Type B pancreatic cell (in vitro differentiated cells): ENCODE data around the gene IFIT2. TPM values are rescaled to one million over a fixed set of nuclear protein-coding genes. Genes with fewer than 3 reads are reported as not detected.
"Not testable (repeated sequence)": the region's sequence is repeated elsewhere in the genome, so short reads cannot be mapped to it uniquely, and the experiment has no call there.

Experiments used
- DNase-seq: peaks from one replicate; pipeline ENCODE4 v3.0.0; 2021; ENCODE audit warnings: mixed read lengths; ENCODE audit not compliant: unreplicated experiment; ENCODE audit errors: extremely low spot score
- H3K27ac Mint-ChIP-seq: 2 replicates; pipeline ENCODE4 v1.8.0; 2021; ENCODE audit warnings: mild to moderate bottlenecking, mixed read lengths
- H3K27me3 Mint-ChIP-seq: 2 replicates; pipeline ENCODE4 v1.8.0; 2021; ENCODE audit warnings: mixed read lengths
- H3K36me3 Mint-ChIP-seq: 2 replicates; pipeline ENCODE4 v1.8.0; 2021; ENCODE audit warnings: mixed read lengths
- H3K4me1 Mint-ChIP-seq: one replicate; pipeline ENCODE4 v1.8.0; 2021; ENCODE audit warnings: mixed read lengths; ENCODE audit not compliant: unreplicated experiment
- H3K4me3 Mint-ChIP-seq: 2 replicates; pipeline ENCODE4 v1.8.0; 2021; ENCODE audit warnings: mild to moderate bottlenecking, mixed read lengths
- H3K9me3 Mint-ChIP-seq: 2 replicates; pipeline ENCODE4 v1.8.0; 2021; ENCODE audit warnings: mixed read lengths
- long read RNA-seq: library from polyadenylated mRNA; unstranded; transcript quantifications from one replicate; pipeline ENCODE4 v2.0.0, GENCODE V29; 2020
- total RNA-seq: library from RNA; stranded (reverse); gene quantifications from 2 replicates; pipeline ENCODE4 v1.2.1, GENCODE V29; 2021; ENCODE audit warnings: low replicate concordance
- TF ChIP-seq, protein P1 (sequence below): fragments of 200-600 bp; sonication (generic); conservative IDR thresholded peaks from 2 replicates; pipeline ENCODE4 v1.5.0; 2021; ENCODE audit warnings: antibody characterized with exemption, mild to moderate bottlenecking

IFIT2 gene, protein sequence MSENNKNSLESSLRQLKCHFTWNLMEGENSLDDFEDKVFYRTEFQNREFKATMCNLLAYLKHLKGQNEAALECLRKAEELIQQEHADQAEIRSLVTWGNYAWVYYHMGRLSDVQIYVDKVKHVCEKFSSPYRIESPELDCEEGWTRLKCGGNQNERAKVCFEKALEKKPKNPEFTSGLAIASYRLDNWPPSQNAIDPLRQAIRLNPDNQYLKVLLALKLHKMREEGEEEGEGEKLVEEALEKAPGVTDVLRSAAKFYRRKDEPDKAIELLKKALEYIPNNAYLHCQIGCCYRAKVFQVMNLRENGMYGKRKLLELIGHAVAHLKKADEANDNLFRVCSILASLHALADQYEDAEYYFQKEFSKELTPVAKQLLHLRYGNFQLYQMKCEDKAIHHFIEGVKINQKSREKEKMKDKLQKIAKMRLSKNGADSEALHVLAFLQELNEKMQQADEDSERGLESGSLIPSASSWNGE
- total RNA-seq: 1.3 and 1.4 TPM in 2 replicates
- long read RNA-seq, transcript IFIT2-201 (2 exons, 3,489 nt): major isoform, 8 of 8 reads
- long read RNA-seq, partial matches to known transcripts: 0 of 8 reads
- long read RNA-seq, other reads (novel, unspliced or antisense): 0 of 8 reads

DNA sequence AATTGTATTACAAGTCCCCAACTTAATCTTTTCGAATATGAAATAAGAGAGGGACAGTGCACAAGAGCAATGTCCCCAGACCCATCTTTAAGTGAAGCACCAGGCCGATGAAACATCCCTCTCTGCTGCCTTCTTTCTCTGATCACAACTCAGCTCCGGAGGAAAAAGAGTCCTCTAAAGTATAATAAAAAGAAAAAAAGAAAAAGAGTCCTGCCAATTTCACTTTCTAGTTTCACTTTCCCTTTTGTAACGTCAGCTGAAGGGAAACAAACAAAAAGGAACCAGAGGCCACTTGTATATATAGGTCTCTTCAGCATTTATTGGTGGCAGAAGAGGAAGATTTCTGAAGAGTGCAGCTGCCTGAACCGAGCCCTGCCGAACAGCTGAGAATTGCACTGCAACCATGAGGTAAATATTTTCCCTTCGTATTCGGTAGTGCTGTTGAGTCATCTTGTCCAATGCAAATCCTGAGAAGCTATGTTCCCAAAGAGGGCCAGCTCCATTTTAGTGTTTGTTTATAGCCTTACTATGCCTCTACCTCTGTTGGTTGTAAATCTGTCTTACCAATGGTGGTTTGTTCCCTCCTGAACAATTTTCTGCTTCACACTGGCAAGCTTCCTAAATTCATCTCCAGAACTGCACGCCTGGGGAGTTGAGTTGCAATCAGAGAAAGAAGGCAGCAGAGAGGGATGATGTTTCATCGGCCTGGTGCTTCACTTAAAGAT, at the start of gene IFIT2:
Gene IFIT2, plus strand, starts transcription at position 326 of the 725 bp plus-strand sequence. Its CDS starts 78 bp downstream, at position 404.
- Mint-ChIP-seq H3K4me1 (peaks cover 10% of the 10 kb centered on the region), H3K27me3 (no peaks in the 10 kb centered on the region), H3K9me3 (peaks cover 13% of the 10 kb centered on the region), H3K27ac (peak within 1 kb of the TSS; percentile 75), H3K4me3 (peak within 1 kb of the TSS; percentile 79), H3K36me3 (peaks cover 3% of the 10 kb centered on the region)
- TF ChIP-seq, protein P1, sequence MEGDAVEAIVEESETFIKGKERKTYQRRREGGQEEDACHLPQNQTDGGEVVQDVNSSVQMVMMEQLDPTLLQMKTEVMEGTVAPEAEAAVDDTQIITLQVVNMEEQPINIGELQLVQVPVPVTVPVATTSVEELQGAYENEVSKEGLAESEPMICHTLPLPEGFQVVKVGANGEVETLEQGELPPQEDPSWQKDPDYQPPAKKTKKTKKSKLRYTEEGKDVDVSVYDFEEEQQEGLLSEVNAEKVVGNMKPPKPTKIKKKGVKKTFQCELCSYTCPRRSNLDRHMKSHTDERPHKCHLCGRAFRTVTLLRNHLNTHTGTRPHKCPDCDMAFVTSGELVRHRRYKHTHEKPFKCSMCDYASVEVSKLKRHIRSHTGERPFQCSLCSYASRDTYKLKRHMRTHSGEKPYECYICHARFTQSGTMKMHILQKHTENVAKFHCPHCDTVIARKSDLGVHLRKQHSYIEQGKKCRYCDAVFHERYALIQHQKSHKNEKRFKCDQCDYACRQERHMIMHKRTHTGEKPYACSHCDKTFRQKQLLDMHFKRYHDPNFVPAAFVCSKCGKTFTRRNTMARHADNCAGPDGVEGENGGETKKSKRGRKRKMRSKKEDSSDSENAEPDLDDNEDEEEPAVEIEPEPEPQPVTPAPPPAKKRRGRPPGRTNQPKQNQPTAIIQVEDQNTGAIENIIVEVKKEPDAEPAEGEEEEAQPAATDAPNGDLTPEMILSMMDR: no peak
- DNase-seq: no peak

DNA sequence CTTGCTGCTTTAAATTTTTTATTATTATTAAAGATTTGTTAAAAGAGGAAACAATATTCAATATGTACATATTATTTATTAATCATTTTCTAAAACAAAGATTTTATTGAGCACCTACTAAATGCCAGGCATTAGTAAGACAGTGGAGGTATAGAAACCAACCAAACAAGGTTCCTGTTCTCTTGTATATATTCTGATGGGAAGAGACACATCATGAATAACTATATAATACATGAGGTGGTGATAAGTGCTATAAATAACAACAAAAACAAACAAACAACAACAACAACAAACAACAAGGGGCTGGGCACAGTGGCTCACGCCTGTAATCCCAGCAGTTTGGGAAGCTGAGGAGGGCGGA, 49.6 kb upstream of the IFIT2 start:
- H3K27ac Mint-ChIP-seq: no peak overlapping the region
- no peak for DNase-seq
- TF ChIP-seq, protein P1: no peak
- no peaks in the 10 kb centered on the region for H3K27me3 Mint-ChIP-seq
- H3K9me3 Mint-ChIP-seq: peaks cover 5% of the 10 kb centered on the region
- no peaks in the 10 kb centered on the region for H3K36me3 Mint-ChIP-seq
- peaks cover 5% of the 10 kb centered on the region for H3K4me1 Mint-ChIP-seq
- no peak overlapping the region for H3K4me3 Mint-ChIP-seq

DNA sequence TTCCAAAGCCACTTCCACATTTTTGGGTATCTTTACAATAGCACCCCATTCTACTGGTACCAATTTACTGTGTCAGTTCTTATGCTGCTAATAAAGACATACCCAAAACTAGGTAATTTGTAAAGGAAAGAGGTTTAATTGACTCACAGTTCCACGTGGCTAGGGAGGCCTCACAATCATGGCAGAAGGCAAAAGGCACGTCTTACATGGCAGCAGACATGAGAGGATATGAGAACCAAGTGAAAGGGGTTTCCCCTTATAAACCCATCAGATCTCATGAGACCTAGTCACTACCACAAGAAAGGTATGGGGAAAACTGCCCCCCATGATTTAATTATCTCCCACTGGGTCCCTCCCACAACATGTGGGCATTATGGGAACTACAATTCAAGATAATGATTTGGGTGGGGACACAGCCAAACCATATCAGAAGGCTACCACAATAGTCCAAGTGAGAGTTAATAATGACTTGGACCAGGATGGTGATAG, 46.7 kb upstream of the IFIT2 start:
- TF ChIP-seq, protein P1: peak; percentile 23
- not testable (repeated sequence) for H3K4me3 Mint-ChIP-seq, H3K9me3 Mint-ChIP-seq, H3K36me3 Mint-ChIP-seq, DNase-seq, H3K27me3 Mint-ChIP-seq, H3K27ac Mint-ChIP-seq
- peaks cover 11% of the 10 kb centered on the region for H3K4me1 Mint-ChIP-seq

DNA sequence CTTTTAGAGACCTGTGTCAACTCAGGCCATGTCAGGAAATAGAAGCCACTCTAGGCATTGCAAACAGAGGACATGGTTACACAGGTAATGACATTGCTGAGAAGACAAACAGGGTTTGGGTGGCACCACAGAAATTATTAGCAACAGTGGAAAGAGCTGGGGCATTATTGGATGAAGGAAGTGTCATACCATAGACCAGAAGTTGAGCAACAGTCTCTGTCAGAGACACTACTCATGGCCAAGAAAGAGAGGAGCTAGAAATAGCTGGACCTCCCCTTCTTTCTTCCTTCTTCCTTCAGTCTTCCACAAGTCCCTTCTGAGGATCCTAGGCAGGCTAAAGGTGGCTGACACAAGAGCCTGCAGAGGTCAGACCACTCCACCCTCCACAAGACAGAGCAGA, 46.1 kb upstream of the IFIT2 start:
- no peaks in the 10 kb centered on the region for H3K36me3 Mint-ChIP-seq
- peaks cover 4% of the 10 kb centered on the region for H3K27me3 Mint-ChIP-seq
- H3K4me3 Mint-ChIP-seq: no peak overlapping the region
- H3K4me1 Mint-ChIP-seq: peaks cover 16% of the 10 kb centered on the region
- DNase-seq: no peak
- peaks cover 5% of the 10 kb centered on the region for H3K9me3 Mint-ChIP-seq
- no peak overlapping the region for H3K27ac Mint-ChIP-seq
- TF ChIP-seq, protein P1: no peak

DNA sequence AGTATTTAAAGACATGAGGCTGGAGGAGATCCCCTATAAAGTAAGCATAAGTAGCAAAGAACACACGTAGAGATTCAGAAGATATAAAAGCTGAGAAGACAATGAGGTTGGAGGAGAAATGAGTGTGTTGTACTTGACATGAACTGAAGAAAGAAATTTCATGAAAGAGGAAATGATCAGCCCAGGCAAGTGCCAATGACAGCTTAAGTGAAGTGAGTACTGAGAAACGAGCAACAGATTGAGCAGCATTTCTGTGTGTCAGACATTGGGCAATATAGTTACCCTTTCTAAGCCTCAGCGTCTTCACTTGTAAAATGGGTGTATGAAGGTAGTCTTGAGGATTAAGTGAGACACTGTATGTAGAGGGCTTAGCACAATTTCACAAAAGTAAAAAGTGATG, 45.5 kb upstream of the IFIT2 start:
- peaks cover 14% of the 10 kb centered on the region for H3K4me1 Mint-ChIP-seq

More for the DNA sequence above, 45.5 kb upstream of the IFIT2 start:
- H3K27me3 Mint-ChIP-seq: peaks cover 4% of the 10 kb centered on the region
- H3K4me3 Mint-ChIP-seq: no peak overlapping the region
- TF ChIP-seq, protein P1: no peak
- peaks cover 5% of the 10 kb centered on the region for H3K9me3 Mint-ChIP-seq
- H3K36me3 Mint-ChIP-seq: no peaks in the 10 kb centered on the region
- H3K27ac Mint-ChIP-seq: no peak overlapping the region
- DNase-seq: no peak
